Measurements from ENCODE around the gene TSSK6.

Gene TSSK6

GRCh38 chr19:19508217-19508616 lies 7.1 kb downstream of the TSSK6 start:
- in situ Hi-C loops (cut with HindIII; ENCODE audit: low sequenced_read_pairs): no loop called here
- H3K4me3 ChIP-seq (ENCODE audit: low read depth, low read length): no peak overlapping the region
- TF ChIP-seq CTCF (IDR thresholded peaks at IDR 0.05; ENCODE audit: low read depth, low read length, missing control alignments): no peak

GRCh38 chr19:19507354-19507753 lies 8.0 kb downstream of the TSSK6 start:
- no peak for TF ChIP-seq CTCF (IDR thresholded peaks at IDR 0.05; ENCODE audit: low read depth, low read length, missing control alignments)
- DNase-seq (ENCODE audit: low read depth): no peak
- in situ Hi-C loops (cut with HindIII; ENCODE audit: low sequenced_read_pairs): no loop called here
- no peak overlapping the region for H3K4me3 ChIP-seq (ENCODE audit: low read depth, low read length)

More at GRCh38 chr19:19508217-19508616, 7.1 kb downstream of the TSSK6 start:
- DNase-seq (ENCODE audit: low read depth): no peak

GRCh38 chr19:19506592-19506991 lies 8.8 kb downstream of the TSSK6 start:
- in situ Hi-C loops (cut with HindIII; ENCODE audit: low sequenced_read_pairs): no loop called here
- no peak for TF ChIP-seq CTCF (IDR thresholded peaks at IDR 0.05; ENCODE audit: low read depth, low read length, missing control alignments)
- DNase-seq (ENCODE audit: low read depth): no peak
- H3K4me3 ChIP-seq (ENCODE audit: low read depth, low read length): no peak overlapping the region

GRCh38 chr19:19505669-19506326 lies 9.6 kb downstream of the TSSK6 start:
- H3K4me3 ChIP-seq (ENCODE audit: low read depth, low read length): no peak overlapping the region
- no peak for TF ChIP-seq CTCF (IDR thresholded peaks at IDR 0.05; ENCODE audit: low read depth, low read length, missing control alignments)
- in situ Hi-C loops (cut with HindIII; ENCODE audit: low sequenced_read_pairs): no loop called here
- DNase-seq (ENCODE audit: low read depth): no peak

- in situ Hi-C loops (cut with HindIII; ENCODE audit: low sequenced_read_pairs): no loop called here
- H3K4me3 ChIP-seq (ENCODE audit: low read depth, low read length): no peak overlapping the region
- TF ChIP-seq CTCF (IDR thresholded peaks at IDR 0.05; ENCODE audit: low read depth, low read length, missing control alignments): no peak
- DNase-seq (ENCODE audit: low read depth): no peak
Measured at GRCh38 chr19:19504754-19505668, 10.3 kb downstream of the TSSK6 start.

- in situ Hi-C loops (cut with HindIII; ENCODE audit: low sequenced_read_pairs): no loop called here
- no peak overlapping the region for H3K4me3 ChIP-seq (ENCODE audit: low read depth, low read length)
- DNase-seq (ENCODE audit: low read depth): no peak
- no peak for TF ChIP-seq CTCF (IDR thresholded peaks at IDR 0.05; ENCODE audit: low read depth, low read length, missing control alignments)
Measured at GRCh38 chr19:19502808-19503602, 12.3 kb downstream of the TSSK6 start.

Measured in astrocyte of the cerebellum (primary cell).